Measurements from ENCODE around the gene GRP.

GRP gene

DNA sequence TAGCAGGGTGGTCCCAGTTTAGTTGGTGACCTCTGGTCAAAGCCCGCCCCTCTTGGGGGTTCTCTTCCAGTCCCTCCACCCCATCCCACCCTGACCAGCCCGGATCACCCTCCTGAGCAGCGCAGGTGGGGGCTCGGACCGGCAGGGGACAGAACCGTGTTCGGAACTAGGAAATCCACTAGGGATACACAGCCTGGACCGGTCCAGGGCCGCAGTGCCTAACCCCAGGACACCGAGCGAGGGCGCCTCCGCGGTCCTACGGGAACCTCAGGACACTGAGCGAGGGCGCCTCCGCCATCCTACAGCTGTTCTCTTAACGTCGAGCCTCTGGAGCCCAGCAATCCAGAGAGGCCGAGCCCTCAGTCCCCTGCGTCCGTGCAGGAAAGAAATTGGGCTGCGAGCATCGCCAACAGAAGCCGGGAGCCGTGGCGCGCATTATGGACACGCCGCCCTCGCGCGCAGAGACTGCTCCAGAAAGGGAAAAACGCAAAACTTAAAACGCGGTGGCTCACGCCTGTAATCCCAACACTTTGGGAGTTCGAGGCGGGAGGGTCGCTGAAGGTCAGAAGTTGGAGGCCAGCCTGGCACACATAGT, 44.8 kb downstream of the GRP start:
- H3K4me1 ChIP-seq: no peaks in the 10 kb centered on the region

DNA sequence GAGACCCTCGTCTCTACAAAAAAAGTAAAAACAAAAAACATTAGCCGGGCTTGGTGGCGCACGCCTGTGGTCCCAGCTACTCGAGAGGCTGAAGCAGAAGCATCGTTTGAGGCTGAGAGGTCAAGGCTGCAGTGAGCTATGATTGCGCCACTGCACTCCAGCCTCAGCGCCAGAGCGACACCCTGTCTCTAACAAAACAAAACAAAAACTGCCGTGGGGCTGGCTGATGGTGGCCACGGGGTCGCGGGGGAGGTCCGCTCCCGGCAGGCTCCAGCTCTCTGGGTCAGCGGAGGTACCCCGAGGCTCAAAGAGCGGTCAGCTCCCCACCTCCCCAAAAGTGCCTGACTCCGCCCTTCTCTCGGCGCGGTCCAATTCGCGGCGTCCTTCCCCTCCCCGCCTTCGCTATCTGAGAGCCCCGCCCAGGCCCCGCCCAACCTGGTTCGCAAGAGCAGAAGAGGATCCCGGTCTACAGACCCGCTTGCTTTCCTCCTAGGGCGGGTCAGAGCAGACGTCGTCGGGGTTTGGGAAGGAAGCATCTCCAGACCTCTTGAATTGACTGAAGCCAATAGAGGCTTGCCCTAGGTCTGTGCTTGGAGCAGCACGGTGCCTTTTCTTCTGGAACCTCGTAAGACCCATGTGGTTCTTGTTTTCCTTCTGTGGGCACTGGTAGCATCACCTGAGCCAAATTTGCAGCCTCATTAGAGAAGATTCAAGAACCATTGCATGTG, 45.5 kb downstream of the GRP start:
- no peak overlapping the region for H2AFZ ChIP-seq
- H3K36me3 ChIP-seq (ENCODE audit: control insufficient read depth, insufficient read depth, low read length): no peaks in the 10 kb centered on the region
- TF ChIP-seq, protein P1, sequence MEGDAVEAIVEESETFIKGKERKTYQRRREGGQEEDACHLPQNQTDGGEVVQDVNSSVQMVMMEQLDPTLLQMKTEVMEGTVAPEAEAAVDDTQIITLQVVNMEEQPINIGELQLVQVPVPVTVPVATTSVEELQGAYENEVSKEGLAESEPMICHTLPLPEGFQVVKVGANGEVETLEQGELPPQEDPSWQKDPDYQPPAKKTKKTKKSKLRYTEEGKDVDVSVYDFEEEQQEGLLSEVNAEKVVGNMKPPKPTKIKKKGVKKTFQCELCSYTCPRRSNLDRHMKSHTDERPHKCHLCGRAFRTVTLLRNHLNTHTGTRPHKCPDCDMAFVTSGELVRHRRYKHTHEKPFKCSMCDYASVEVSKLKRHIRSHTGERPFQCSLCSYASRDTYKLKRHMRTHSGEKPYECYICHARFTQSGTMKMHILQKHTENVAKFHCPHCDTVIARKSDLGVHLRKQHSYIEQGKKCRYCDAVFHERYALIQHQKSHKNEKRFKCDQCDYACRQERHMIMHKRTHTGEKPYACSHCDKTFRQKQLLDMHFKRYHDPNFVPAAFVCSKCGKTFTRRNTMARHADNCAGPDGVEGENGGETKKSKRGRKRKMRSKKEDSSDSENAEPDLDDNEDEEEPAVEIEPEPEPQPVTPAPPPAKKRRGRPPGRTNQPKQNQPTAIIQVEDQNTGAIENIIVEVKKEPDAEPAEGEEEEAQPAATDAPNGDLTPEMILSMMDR (IDR thresholded peaks at IDR 0.05): no peak
- no peak overlapping the region for H3K9ac ChIP-seq
- peaks cover 5% of the 10 kb centered on the region for H3K27me3 ChIP-seq (ENCODE audit: control insufficient read depth, insufficient read depth, low read length)
- H3K4me3 ChIP-seq (ENCODE audit: low read depth, low read length): peak overlapping the region; percentile 14
- H3K79me2 ChIP-seq: no peaks in the 10 kb centered on the region
- no peaks in the 10 kb centered on the region for H3K4me1 ChIP-seq
- H3K9me3 ChIP-seq (ENCODE audit: control insufficient read depth, low read length): no peaks in the 10 kb centered on the region
- no peak overlapping the region for H3K27ac ChIP-seq
- H3K4me2 ChIP-seq (ENCODE audit: low read length): peak overlapping the region; percentile 44

More for the DNA sequence above, 44.8 kb downstream of the GRP start:
- Histone ChIP-seq H3K36me3 (ENCODE audit: control insufficient read depth, insufficient read depth, low read length) (no peaks in the 10 kb centered on the region), H2AFZ (no peak overlapping the region), H3K79me2 (no peaks in the 10 kb centered on the region), H3K9me3 (ENCODE audit: control insufficient read depth, low read length) (no peaks in the 10 kb centered on the region), H3K27ac (no peak overlapping the region), H3K27me3 (ENCODE audit: control insufficient read depth, insufficient read depth, low read length) (peaks cover 3% of the 10 kb centered on the region), H3K4me3 (ENCODE audit: low read depth, low read length) (no peak overlapping the region), H3K4me2 (ENCODE audit: low read length) (no peak overlapping the region), H3K9ac (no peak overlapping the region)
- TF ChIP-seq, protein P1 (IDR thresholded peaks at IDR 0.05): no peak

DNA sequence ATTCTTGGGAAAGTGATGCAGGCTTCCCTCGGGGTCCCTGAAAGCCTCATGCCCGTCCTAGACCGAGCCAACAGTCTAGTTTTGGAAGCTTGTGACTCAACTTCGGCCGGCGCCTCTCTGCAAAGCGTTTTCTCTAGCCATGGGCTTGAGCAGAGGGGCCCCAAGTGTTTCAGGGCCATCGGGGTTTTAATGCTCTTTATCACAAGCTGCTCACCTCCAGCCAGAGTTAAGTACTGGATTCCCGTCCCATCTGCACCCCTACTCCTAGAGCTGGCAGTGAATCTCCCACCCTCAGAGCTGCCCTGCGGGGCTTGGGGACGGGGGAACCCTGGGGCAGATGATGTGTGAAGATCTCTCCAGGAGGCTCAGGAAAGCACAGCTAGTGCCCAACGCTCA, 46.0 kb downstream of the GRP start:
- no peaks in the 10 kb centered on the region for H3K36me3 ChIP-seq (ENCODE audit: control insufficient read depth, insufficient read depth, low read length)
- TF ChIP-seq, protein P1 (IDR thresholded peaks at IDR 0.05): no peak
- H3K27me3 ChIP-seq (ENCODE audit: control insufficient read depth, insufficient read depth, low read length): peaks cover 10% of the 10 kb centered on the region
- no peak overlapping the region for H2AFZ ChIP-seq
- no peak overlapping the region for H3K4me3 ChIP-seq (ENCODE audit: low read depth, low read length)
- no peak overlapping the region for H3K4me2 ChIP-seq (ENCODE audit: low read length)
- H3K9me3 ChIP-seq (ENCODE audit: control insufficient read depth, low read length): no peaks in the 10 kb centered on the region
- no peak overlapping the region for H3K9ac ChIP-seq
- H3K27ac ChIP-seq: no peak overlapping the region
- no peaks in the 10 kb centered on the region for H3K79me2 ChIP-seq
- no peaks in the 10 kb centered on the region for H3K4me1 ChIP-seq

DNA sequence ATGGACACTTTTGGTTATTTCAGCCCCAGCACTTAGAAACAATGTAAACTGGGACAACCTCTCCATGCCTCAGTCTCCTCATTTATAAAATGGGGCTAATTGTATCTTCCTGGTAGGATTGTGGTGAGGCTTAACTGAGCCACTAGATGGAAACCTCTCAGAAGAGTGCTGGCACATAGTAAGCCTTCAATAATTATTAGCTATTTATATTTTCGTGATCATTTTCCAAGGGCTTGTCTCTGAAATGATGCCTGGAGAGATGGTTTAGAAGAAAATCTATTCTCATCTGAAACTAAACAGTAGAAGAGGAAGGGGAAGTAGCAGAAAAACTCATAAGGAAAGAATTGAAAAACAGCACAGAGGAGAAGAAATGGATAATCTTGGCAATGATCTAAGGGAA, 46.5 kb downstream of the GRP start:
- H3K4me2 ChIP-seq (ENCODE audit: low read length): no peak overlapping the region
- H3K27me3 ChIP-seq (ENCODE audit: control insufficient read depth, insufficient read depth, low read length): peaks cover 13% of the 10 kb centered on the region
- H2AFZ ChIP-seq: no peak overlapping the region
- no peaks in the 10 kb centered on the region for H3K9me3 ChIP-seq (ENCODE audit: control insufficient read depth, low read length)
- no peaks in the 10 kb centered on the region for H3K36me3 ChIP-seq (ENCODE audit: control insufficient read depth, insufficient read depth, low read length)
- H3K79me2 ChIP-seq: no peaks in the 10 kb centered on the region
- no peak overlapping the region for H3K9ac ChIP-seq
- no peak overlapping the region for H3K4me3 ChIP-seq (ENCODE audit: low read depth, low read length)
- TF ChIP-seq, protein P1 (IDR thresholded peaks at IDR 0.05): no peak
- H3K27ac ChIP-seq: no peak overlapping the region
- no peaks in the 10 kb centered on the region for H3K4me1 ChIP-seq
